DMS153 treated with DMSO at 0.1 percent for 48 hours (cell line): ENCODE measurements around the gene TSSK3.

ENCODE experiments used
- DNase-seq: peaks from one replicate; lab custom pipeline; 2025; ENCODE audit not compliant: unreplicated experiment; lab: John Stamatoyannopoulos, UW

TSSK3 gene

GRCh38 chr1:32398401-32398800 is 36.1 kb downstream of the TSSK3 start:
- DNase-seq = no peak

DNA sequence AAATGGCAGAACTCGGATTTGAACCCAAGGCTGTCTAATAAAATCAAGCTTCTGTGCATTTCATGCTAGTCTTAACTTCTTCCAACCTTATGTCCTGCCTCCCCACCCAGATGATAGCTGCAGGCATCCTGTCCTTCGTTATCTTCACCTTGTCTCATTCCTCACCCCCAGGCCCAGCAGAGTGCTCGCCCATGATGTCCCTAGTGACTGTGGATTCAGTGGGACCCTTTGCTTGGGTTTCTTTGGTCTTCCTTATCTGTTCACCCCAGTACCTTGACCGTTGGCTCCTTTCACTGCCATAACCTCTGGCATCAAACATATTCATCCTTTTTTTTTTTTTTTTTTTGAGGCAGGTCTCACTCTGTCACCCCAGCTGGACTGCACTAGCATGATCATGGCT is 37.5 kb downstream of the TSSK3 start:
- no peak for DNase-seq

GRCh38 chr1:32400876-32401631 is 38.7 kb downstream of the TSSK3 start:
- DNase-seq = peak; percentile 56

- no peak for DNase-seq
Observed at GRCh38 chr1:32404946-32405345, 42.6 kb downstream of the TSSK3 start.

- no peak for DNase-seq
Observed at GRCh38 chr1:32405672-32406467, 43.5 kb downstream of the TSSK3 start.

- DNase-seq = no peak
Observed at GRCh38 chr1:32406629-32407111, 44.3 kb downstream of the TSSK3 start.

DNA sequence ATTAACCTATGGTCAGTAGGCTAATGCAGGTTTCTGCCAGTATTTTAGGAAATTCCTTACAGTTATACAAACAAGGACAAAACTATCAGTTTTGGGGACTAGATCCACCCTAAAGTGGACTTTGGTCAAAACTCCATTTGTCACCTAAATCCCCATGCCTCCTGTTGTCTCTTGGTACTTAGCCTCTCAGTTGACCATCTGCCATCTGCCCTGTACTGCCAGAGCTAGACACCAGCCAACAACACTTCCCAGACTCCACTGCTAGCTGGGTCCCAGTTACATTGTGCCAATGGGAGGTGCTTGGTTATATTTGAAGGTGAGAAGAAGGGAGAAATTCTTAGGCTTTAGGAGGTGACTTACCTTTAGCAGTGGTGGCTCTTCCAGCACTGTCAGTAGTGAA is 48.9 kb downstream of the TSSK3 start:
- DNase-seq = no peak

GRCh38 chr1:32413507-32414185 is 51.3 kb downstream of the TSSK3 start:
- peak; percentile 84 for DNase-seq
